ENCODE data around the gene ATP5ME.

- TF ChIP-seq POLR2A (IDR thresholded peaks at IDR 0.05): peak; percentile 59
- TF ChIP-seq, protein P1, sequence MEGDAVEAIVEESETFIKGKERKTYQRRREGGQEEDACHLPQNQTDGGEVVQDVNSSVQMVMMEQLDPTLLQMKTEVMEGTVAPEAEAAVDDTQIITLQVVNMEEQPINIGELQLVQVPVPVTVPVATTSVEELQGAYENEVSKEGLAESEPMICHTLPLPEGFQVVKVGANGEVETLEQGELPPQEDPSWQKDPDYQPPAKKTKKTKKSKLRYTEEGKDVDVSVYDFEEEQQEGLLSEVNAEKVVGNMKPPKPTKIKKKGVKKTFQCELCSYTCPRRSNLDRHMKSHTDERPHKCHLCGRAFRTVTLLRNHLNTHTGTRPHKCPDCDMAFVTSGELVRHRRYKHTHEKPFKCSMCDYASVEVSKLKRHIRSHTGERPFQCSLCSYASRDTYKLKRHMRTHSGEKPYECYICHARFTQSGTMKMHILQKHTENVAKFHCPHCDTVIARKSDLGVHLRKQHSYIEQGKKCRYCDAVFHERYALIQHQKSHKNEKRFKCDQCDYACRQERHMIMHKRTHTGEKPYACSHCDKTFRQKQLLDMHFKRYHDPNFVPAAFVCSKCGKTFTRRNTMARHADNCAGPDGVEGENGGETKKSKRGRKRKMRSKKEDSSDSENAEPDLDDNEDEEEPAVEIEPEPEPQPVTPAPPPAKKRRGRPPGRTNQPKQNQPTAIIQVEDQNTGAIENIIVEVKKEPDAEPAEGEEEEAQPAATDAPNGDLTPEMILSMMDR (IDR thresholded peaks at IDR 0.05): peak; percentile 79 to 98 (median 98)
Measured at GRCh38 chr4:674172-675035, at the start of gene ATP5ME, which contains the start of gene MYL5.
